HG02798 (cell line): ENCODE data around the gene ITPRIPL2.

Source experiments
- ATAC-seq: cut with Tn5 transposase; IDR thresholded peaks from one replicate; pipeline ENCODE4 v1.9.1; 2021; ENCODE audit warnings: mild to moderate bottlenecking; ENCODE audit not compliant: unreplicated experiment, poor library complexity

The ITPRIPL2 gene

GRCh38 chr16:19116711-19117449, 3.1 kb downstream of the ITPRIPL2 start:
- ATAC-seq = no peak

- ATAC-seq = no peak
These were observed 5.2 kb downstream of the ITPRIPL2 start for GRCh38 chr16:19118938-19119431.

DNA sequence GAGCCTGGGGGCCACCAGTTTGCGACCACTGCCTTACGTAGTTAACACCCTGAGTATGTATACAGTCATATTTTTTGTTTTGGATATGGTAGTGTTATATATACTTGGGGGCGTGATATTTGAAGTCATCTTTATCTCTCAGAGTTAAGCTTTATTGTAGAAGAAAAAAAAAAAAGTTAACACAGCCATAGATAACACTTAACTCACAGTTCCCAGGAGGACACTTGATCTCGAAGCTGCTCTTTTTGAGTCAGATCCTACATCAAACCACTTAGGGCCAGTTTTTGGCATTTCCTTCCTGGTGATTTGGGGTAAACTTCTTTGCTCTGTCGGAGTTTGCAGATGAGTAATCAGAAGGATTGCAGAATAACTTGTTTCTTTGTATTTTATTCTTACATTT, 5.8 kb downstream of the ITPRIPL2 start:
- no peak for ATAC-seq

DNA sequence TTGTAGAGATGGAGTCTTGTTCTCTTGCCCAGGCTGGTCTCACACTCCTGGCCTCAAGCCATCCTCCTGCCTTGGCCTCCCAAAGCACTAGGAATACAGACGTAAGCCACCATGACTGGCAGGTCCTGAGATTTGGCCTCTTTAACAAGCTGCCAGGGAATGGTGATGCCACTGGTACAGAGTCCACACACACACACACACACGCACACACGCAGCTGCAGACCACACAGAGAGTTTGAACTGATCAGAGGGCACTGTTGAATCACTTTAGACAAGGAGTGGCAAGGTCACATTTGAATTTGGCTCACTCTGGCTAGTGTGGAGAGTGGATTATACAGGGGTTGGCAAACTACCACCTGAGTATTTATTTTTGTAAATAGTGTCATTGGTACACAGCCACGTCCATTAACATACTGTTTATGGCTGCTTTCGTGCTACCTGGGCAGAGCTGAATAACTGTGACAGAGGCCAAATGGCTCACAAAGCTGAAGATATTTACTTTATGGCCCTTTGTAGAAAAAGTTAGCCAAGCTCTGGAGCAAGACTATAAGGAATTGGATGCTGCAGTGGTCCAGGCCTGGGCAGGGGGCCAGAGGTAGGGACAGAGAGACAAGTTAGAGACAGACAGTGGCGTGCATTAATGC, 9.9 kb downstream of the ITPRIPL2 start:
- no peak for ATAC-seq

GRCh38 chr16:19126300-19126699, 12.5 kb downstream of the ITPRIPL2 start:
- ATAC-seq = no peak

GRCh38 chr16:19127205-19127604, 13.4 kb downstream of the ITPRIPL2 start:
- peak; percentile 49 for ATAC-seq

DNA sequence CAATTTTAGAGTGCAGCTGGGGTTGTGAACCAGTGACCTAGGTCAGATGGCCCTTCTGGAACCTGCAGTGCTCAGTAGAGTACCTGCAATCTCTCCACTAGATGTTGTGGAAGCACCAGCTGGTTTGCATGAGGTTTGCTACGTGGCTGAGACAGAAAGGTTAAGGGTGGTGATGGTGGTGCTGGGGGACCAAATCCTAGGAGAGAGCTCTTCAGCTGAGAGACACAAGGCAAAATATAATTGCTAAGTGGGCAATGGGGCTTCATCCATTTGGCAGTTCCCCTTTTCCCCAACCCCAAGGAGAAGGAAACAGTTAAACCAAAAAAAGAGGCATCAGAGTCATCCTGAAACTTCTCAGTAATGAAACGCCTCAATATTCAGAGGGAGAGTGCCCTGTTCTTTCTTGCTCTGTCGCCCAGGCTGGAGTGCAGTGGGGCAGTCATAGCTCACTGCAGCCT, 13.9 kb downstream of the ITPRIPL2 start:
- ATAC-seq = peak; percentile 63

- no peak for ATAC-seq
These were observed 14.9 kb downstream of the ITPRIPL2 start for GRCh38 chr16:19128454-19129200.

DNA sequence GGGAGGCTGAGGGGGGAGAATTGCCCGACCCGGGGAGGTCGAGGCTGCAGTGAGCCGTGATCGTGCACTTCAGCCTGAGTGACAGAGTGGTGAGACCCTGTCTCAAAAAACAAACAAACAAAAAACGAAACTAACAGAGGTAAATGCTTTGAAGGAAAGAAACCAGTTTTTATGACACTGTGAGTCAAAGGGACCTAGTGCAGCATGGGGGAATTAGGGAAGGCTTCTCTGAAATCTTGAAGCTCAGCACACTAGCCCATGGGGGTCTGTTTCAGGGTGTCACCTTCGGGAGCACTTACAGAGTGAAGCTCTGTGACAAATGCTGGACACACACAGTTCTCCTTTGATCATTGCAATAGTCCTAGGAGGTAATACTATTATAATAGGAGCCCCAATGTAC, 16.6 kb downstream of the ITPRIPL2 start:
- no peak for ATAC-seq

DNA sequence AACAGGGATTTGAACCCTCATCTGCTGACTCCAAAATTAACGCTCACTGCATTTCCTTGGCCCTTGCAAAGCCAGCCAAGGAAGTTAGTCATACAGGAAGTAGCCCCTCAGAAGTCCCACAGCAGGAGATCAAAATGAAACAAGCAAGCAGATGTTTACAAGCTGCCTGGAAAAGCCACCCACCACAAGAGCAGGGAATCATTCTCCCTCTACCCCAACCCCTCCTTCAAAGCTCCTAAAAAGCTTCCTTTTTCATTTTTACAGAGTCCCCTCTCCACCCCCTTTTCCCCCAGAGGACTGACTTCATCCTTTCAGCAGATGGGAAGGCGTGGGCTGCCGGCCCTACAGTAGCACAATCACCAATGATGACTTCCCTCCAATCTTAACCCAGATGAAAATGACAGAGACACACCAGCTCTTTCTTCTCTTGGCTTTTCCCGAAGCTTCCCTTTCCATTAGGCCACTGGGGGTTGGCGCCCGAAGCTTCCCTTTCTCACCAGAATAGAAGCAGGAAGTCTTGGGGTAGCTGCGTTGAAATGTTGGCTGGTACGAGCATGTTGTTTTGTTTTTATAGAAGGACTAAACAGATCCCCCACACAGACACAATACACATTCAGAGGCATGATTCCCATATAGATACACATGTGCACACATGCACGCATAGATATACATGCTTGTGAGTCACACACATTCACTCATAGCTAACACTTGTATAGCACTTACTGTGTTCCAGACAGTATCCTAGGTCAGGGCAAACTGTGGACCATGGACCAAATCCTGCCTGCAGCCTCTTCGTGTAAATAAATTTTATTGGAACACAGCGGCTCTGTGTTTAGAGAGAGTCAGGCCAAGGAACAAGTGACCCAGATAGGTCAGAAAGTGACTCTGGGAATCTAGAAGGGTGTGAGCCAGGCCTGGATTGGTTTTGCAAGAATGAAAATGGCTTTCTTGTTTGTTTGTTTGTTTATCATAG, 17.4 kb downstream of the ITPRIPL2 start:
- no peak for ATAC-seq

- no peak for ATAC-seq
These were observed 18.1 kb downstream of the ITPRIPL2 start for GRCh38 chr16:19131825-19132218.

DNA sequence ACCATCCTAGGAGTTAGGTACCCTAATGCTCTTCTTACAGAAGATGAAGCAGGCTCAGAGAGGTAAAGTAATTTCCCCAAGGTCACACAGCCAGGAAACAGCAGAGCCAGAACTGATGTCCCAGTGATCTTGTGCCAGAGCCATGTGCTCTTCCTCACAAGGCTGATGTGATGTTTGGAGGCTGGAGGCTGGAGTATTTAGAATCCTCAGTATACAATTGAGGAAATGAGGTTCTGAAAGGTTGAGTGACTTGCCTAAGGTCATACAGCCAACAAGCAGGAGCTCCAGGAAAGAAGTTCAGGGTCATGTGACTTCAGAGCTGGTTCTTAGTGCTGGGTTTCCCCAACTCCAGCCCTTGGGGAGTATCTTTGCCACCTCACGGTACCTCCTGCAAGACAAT, 18.5 kb downstream of the ITPRIPL2 start:
- no peak for ATAC-seq

GRCh38 chr16:19132898-19133297, 19.1 kb downstream of the ITPRIPL2 start:
- ATAC-seq = no peak

- ATAC-seq = no peak
These were observed 19.8 kb downstream of the ITPRIPL2 start for GRCh38 chr16:19133600-19133999.

DNA sequence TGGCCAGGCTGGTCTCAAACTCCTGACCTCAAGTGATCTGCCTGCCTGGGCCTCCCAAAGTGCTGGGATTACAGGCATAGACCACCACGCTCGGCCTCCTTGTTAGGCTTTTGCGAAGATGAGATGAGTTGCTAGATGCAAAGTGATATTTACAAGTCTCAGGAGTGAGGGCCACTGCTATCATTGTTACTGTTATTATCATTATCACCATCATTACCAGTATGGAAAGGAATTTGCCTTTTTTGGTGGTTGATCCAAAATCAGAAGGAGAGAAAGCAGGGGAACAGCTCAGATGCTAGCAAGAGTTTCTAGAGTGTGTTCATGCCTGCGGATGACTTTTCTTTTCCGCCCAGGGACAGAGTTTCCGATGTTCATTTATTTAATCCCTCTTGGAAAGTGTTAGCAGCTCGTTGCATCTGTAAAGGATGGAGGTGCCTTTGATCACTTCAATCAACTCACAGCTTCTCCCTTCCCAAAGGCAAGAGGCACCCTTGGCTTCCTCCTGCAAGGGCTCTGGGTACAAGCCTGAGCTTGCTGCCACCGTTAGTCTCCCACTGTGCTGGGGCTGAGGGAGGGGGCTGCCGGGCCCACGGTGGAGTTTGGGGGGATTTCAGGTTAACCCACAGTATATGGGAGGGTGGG, 21.6 kb downstream of the ITPRIPL2 start:
- no peak for ATAC-seq

GRCh38 chr16:19135896-19136438, 22.2 kb downstream of the ITPRIPL2 start:
- no peak for ATAC-seq

- ATAC-seq = no peak
These were observed 22.9 kb downstream of the ITPRIPL2 start for GRCh38 chr16:19136549-19137196.

DNA sequence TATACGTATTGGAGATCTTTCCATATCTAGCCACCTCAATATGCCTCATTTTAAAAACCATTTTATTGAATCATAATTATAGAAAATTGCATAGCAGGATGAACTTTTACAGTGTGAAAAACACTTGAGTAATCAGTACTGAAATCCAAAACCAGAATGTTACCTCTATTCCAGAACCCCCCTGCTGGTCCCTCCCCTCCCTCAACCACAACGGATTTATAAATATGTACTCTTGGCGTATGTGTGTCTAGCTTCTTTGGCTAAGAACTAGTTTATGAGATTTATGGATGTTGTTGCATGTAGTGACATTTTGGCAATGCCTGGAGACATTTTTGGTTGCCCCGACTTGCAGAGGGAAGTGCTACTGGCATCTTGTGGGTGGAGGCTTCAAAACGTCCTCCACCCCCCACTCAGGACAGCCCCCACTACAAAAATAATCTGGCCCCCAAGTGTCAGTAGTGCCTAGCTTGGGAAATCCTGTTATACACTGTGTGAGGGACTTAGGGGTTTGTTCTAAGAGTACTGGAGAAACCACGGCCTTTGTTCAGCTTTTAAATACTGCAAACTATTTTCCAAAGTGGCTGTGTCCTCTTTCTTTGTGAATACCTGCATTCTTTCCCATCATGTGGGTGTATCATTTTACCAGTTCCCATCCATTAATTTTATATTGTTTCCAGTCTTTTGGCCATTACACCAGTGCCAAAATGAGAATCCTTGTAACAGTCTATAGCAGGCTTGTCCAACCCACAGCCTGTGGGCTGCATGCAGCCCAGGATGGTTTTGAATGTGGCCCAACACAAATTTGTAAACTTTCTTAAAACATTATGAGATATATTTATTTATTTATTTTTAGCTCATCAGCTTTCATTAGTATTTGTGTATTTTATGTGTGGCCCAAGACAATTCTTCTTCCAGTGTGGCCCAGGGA, 23.7 kb downstream of the ITPRIPL2 start:
- no peak for ATAC-seq
